C4-2B (cell line): ENCODE measurements around the gene TECTA.
"Not testable (repeated sequence)": the region's sequence is repeated elsewhere in the genome, so short reads cannot be mapped to it uniquely, and the experiment has no call there.

Source experiments
- H3K27ac ChIP-seq: fragments of 450-650 bp; 2 replicates; pipeline ENCODE4 v1.5.1; 2017
- ZFX ChIP-seq: fragments of 450-650 bp; IDR thresholded peaks from 2 replicates; pipeline ENCODE4 v1.6.1; 2017
- TF ChIP-seq, protein P1 (sequence below): fragments of 450-650 bp; conservative IDR thresholded peaks from 2 replicates; pipeline ENCODE4 v1.5.1; 2017; ENCODE audit warnings: mild to moderate bottlenecking

The TECTA gene

DNA sequence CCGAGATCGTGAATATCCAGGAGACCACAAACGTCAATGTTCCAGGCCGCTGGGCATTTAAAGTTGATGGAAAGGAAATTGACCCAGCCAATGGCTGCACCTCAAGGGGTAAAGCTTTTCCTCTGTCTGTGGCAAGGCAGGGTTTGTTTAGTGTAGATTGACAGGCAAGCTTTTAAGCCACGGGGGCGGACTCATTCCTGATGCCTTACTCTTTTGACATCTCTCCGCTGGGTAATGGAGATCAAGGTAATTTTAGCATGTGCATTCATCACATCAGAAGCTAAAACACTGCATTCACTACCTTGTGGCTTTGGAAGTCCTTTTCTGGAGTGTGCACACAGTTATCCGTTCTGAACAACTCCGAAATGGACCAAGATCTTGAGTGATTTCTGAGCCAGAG, 12.6 kb downstream of the TECTA start:
- H3K27ac ChIP-seq: no peak overlapping the region
- TF ChIP-seq, protein P1, sequence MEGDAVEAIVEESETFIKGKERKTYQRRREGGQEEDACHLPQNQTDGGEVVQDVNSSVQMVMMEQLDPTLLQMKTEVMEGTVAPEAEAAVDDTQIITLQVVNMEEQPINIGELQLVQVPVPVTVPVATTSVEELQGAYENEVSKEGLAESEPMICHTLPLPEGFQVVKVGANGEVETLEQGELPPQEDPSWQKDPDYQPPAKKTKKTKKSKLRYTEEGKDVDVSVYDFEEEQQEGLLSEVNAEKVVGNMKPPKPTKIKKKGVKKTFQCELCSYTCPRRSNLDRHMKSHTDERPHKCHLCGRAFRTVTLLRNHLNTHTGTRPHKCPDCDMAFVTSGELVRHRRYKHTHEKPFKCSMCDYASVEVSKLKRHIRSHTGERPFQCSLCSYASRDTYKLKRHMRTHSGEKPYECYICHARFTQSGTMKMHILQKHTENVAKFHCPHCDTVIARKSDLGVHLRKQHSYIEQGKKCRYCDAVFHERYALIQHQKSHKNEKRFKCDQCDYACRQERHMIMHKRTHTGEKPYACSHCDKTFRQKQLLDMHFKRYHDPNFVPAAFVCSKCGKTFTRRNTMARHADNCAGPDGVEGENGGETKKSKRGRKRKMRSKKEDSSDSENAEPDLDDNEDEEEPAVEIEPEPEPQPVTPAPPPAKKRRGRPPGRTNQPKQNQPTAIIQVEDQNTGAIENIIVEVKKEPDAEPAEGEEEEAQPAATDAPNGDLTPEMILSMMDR: no peak
- no peak for TF ChIP-seq ZFX

DNA sequence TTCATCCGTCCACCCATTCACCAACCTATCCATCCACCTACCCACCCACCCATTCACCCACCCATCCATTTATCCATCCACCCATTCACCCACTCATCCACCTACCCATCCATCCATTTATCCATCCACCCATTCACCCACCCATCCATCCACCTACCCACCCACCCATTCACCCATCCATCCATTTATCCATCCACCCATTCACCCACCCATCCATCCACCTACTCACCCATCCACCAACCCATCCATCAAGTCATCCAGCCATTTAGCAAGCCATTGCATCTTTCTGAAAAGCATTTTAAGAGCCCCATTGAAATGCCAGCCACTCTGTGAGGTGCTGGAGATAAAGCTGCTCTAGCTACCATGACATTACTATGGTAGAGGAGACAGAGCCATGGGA, 14.0 kb downstream of the TECTA start:
- not testable (repeated sequence) for H3K27ac ChIP-seq

DNA sequence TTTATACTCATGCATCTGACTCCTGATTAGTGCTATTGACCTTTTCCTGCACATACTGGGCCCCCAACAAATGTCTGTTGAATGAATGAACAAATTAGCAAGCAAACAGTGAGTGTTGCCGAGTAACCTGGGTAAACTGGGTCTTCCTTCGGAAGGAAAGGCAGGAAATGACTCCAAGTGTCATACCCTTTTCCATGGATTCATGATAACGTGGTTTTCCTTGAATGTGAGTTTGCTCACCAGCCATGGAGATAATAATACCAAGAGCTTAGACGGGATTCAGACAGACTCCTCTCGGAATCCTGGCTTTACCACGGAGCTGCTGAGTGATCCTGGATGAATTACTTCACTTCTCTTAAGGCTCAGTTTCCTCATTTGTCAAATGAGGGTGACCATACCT, 16.7 kb downstream of the TECTA start:
- H3K27ac ChIP-seq: no peak overlapping the region
- TF ChIP-seq ZFX: no peak
- TF ChIP-seq, protein P1: no peak

DNA sequence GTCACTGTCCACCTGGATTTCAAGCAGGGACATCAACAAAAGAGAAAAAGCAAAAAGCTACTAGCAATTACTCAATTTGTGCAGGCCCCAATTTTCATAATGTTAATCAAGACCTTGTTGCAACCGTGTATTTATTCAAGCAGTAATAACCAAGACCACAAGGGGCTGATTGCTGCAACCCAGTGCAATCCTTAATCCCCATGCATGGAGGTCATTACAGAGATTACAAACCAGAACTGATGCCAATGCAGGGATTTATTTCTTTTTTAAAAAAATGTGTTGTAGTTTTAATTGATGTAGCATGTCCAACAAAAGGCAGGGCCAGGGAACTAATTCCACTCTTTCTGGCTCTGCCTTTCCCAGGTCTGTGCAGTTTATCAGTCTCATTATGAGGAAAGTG, 18.4 kb downstream of the TECTA start:
- no peak for TF ChIP-seq ZFX
- TF ChIP-seq, protein P1: peak; percentile 63
- H3K27ac ChIP-seq: no peak overlapping the region; the same call in 1 of the 2 replicates

DNA sequence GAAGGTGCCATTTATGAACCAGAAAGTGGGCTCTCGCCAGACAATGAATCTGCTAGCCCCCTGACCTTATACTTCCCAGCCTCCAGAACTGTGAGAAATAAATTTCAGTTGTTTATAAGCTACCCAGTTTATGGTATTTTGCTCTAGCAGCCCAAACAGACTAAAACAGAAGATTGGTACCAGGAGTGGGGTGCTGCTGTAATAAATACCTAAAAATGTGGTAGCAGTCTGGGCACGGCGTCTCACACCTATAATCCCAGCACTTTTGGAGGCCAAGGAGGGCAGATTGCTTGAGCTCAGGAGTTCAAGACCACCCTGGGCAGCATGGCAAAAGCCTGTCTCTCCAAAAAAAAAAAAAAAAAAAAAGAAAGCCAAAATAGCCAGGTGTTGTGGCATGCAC, 21.3 kb downstream of the TECTA start:
- no peak overlapping the region for H3K27ac ChIP-seq
- no peak for TF ChIP-seq ZFX
- TF ChIP-seq, protein P1: no peak

DNA sequence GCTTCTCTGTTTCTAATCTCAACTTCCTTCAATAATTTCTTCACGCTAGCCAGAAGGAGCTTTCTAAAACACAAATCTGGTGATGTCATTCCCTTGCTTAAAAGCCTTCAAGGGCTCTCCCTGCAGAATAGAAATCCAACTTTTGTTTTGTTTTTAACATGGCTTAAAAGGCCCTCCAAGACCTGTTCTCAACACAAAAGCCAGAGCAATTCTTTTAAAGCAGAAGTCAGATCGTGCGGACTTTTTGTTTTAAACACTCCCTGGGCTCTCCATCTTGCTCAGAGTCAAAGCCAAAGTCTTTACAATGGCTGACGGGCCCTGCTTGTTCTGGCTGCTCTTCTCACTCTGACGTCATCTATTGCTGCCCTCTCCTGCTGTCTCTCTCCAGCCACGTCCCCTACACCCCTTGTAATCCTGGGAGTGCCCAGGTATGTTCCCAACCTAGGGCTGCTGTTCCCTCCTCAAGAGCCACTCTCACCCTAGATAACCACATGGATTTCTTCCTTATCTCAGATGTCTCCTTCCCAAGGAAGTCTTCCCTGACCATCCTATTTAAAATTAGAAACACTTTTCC, 22.5 kb downstream of the TECTA start:
- no peak overlapping the region for H3K27ac ChIP-seq
- TF ChIP-seq, protein P1: no peak

- no peak overlapping the region for H3K27ac ChIP-seq
- no peak for TF ChIP-seq ZFX
- TF ChIP-seq, protein P1: no peak
These were observed 26.8 kb downstream of the TECTA start for GRCh38 chr11:121127809-121128208.
